Progenitor cell of endocrine pancreas (in vitro differentiated cells): ENCODE measurements around the gene DLGAP3. TPM values are rescaled to one million over a fixed set of nuclear protein-coding genes. Genes with fewer than 3 reads are reported as not detected.

Experiments used
- DNase-seq: peaks from one replicate; pipeline ENCODE4 v3.0.0; 2021; ENCODE audit warnings: low spot score; ENCODE audit not compliant: unreplicated experiment
- H3K27ac Mint-ChIP-seq: 2 replicates; pipeline ENCODE4 v1.8.0; 2021; ENCODE audit warnings: mild to moderate bottlenecking, moderate library complexity, mixed read lengths
- H3K27me3 Mint-ChIP-seq: 2 replicates; pipeline ENCODE4 v1.8.0; 2021; ENCODE audit warnings: mixed read lengths
- H3K36me3 Mint-ChIP-seq: 2 replicates; pipeline ENCODE4 v1.8.0; 2022; ENCODE audit warnings: mixed read lengths; ENCODE audit not compliant: insufficient read depth
- H3K4me1 Mint-ChIP-seq: 2 replicates; pipeline ENCODE4 v1.8.0; 2021; ENCODE audit warnings: low read depth, mixed read lengths
- H3K4me3 Mint-ChIP-seq: 2 replicates; pipeline ENCODE4 v1.8.0; 2021; ENCODE audit warnings: low read depth, mild to moderate bottlenecking, moderate library complexity, mixed read lengths
- H3K9me3 Mint-ChIP-seq: 2 replicates; pipeline ENCODE4 v1.8.0; 2021; ENCODE audit warnings: low read depth, mixed read lengths
- long read RNA-seq: library from polyadenylated mRNA; unstranded; transcript quantifications from one replicate; pipeline ENCODE4 v2.0.0, GENCODE V29; 2020
- total RNA-seq: library from RNA; stranded (reverse); gene quantifications from 2 replicates; pipeline ENCODE4 v1.2.1, GENCODE V29; 2021
- TF ChIP-seq, protein P1 (sequence below): fragments of 200-600 bp; sonication (generic); IDR thresholded peaks from one replicate; pipeline ENCODE4 v1.5.0; 2021; ENCODE audit warnings: antibody characterized with exemption, mild to moderate bottlenecking; ENCODE audit not compliant: unreplicated experiment

Gene DLGAP3, protein sequence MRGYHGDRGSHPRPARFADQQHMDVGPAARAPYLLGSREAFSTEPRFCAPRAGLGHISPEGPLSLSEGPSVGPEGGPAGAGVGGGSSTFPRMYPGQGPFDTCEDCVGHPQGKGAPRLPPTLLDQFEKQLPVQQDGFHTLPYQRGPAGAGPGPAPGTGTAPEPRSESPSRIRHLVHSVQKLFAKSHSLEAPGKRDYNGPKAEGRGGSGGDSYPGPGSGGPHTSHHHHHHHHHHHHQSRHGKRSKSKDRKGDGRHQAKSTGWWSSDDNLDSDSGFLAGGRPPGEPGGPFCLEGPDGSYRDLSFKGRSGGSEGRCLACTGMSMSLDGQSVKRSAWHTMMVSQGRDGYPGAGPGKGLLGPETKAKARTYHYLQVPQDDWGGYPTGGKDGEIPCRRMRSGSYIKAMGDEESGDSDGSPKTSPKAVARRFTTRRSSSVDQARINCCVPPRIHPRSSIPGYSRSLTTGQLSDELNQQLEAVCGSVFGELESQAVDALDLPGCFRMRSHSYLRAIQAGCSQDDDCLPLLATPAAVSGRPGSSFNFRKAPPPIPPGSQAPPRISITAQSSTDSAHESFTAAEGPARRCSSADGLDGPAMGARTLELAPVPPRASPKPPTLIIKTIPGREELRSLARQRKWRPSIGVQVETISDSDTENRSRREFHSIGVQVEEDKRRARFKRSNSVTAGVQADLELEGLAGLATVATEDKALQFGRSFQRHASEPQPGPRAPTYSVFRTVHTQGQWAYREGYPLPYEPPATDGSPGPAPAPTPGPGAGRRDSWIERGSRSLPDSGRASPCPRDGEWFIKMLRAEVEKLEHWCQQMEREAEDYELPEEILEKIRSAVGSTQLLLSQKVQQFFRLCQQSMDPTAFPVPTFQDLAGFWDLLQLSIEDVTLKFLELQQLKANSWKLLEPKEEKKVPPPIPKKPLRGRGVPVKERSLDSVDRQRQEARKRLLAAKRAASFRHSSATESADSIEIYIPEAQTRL
- 1.3 TPM in 2 replicates for total RNA-seq
- long read RNA-seq, result 0 reads

DNA sequence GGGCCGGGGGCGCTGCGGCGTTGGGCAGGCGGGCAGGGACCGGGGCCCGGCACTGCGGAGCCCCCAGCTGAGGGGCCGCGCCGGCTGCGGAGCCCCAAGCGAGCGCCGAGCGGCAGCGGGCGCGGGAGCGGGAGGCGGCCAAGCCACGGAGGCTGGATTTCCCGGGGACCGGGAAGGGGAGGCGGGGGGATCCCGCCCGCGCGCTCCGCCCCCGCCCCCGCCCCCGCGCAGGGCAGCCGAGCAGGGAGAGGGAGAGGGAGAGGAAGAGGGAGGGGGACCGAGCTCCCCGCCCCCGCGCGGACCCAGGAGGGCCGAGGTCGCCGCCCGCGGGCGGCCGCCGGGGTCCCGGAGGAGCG is at the start of gene DLGAP3:
Gene DLGAP3 (minus strand): TSS at position 154 of the 356 bp plus-strand sequence. CDS start 24,267 bp downstream, outside the sequence.
- Mint-ChIP-seq H3K4me1 (peaks cover 2% of the 10 kb centered on the region), H3K36me3 (no peaks in the 10 kb centered on the region), H3K4me3 (peak within 1 kb of the TSS; percentile 70), H3K9me3 (no peaks in the 10 kb centered on the region), H3K27ac (no peak within 1 kb of the TSS), H3K27me3 (peaks cover 85% of the 10 kb centered on the region)
- peak; percentile 37 for DNase-seq
- TF ChIP-seq, protein P1, sequence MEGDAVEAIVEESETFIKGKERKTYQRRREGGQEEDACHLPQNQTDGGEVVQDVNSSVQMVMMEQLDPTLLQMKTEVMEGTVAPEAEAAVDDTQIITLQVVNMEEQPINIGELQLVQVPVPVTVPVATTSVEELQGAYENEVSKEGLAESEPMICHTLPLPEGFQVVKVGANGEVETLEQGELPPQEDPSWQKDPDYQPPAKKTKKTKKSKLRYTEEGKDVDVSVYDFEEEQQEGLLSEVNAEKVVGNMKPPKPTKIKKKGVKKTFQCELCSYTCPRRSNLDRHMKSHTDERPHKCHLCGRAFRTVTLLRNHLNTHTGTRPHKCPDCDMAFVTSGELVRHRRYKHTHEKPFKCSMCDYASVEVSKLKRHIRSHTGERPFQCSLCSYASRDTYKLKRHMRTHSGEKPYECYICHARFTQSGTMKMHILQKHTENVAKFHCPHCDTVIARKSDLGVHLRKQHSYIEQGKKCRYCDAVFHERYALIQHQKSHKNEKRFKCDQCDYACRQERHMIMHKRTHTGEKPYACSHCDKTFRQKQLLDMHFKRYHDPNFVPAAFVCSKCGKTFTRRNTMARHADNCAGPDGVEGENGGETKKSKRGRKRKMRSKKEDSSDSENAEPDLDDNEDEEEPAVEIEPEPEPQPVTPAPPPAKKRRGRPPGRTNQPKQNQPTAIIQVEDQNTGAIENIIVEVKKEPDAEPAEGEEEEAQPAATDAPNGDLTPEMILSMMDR, result no peak

DNA sequence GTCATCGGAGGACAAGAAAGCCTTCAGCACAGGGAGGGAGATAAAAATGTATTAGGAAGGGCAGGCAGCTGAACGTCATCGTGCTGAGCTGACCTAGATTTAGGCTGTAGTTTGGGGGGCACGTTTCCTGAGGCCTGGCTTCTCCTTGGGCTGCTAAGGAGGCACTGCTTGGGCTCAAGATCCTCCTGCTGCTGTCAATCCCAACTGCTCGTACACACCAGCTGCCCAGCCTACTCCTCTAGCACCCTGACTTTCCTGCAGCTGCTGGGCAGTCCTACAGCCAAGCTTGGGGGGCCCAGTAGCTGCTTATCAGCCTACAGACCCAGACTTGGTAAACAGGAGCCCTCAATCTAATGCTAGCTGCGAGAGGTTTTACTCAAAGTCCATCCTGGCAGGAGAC is 49.5 kb upstream of the DLGAP3 start:
- no peaks in the 10 kb centered on the region for H3K36me3 Mint-ChIP-seq
- H3K9me3 Mint-ChIP-seq, result no peaks in the 10 kb centered on the region
- H3K27me3 Mint-ChIP-seq, result no peaks in the 10 kb centered on the region
- H3K4me1 Mint-ChIP-seq, result peaks cover 5% of the 10 kb centered on the region
- H3K27ac Mint-ChIP-seq, result peak overlapping the region; percentile 7
- no peak overlapping the region for H3K4me3 Mint-ChIP-seq
- DNase-seq, result no peak
- TF ChIP-seq, protein P1, result no peak

DNA sequence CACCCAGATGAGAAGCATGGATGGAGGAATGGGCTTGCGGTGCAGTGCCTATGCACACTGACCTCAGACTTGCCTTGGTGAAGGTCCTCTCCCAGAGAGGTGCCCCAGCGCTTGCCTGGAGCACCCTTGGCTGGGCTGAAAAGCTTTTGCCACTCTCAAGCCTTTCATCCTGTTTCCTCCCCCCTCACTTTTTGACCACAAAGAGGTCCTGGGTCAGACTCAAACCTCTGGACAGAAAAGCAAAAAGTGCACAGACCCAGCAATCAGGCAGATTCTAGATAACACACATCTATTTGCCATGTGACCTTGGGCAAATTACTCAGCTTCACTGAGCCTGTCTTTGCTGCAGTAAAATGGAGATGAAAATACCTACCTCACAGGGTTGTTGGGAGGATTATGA is 48.4 kb upstream of the DLGAP3 start:
- Mint-ChIP-seq H3K36me3 (no peaks in the 10 kb centered on the region), H3K27ac (no peak overlapping the region), H3K27me3 (no peaks in the 10 kb centered on the region), H3K9me3 (no peaks in the 10 kb centered on the region), H3K4me3 (no peak overlapping the region), H3K4me1 (peaks cover 2% of the 10 kb centered on the region)
- TF ChIP-seq, protein P1, result no peak
- no peak for DNase-seq

DNA sequence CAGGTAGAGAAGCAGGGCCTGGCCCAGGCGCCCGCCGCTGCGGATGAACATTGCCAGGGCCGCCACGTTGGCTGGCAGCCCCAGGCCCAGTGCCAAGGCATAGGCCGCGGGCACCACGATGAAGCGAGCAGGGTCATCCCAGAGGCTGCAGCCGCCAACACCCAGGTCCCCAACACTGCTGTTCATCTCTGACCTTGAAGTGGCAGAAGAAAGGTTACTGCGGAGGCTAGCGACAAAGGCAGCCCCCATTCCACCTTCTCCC is 47.7 kb upstream of the DLGAP3 start:
- no peaks in the 10 kb centered on the region for H3K9me3 Mint-ChIP-seq
- no peak for DNase-seq
- H3K27ac Mint-ChIP-seq, result no peak overlapping the region
- H3K36me3 Mint-ChIP-seq, result no peaks in the 10 kb centered on the region
- H3K4me3 Mint-ChIP-seq, result no peak overlapping the region
- no peaks in the 10 kb centered on the region for H3K27me3 Mint-ChIP-seq
- TF ChIP-seq, protein P1, result no peak
- H3K4me1 Mint-ChIP-seq, result peaks cover 2% of the 10 kb centered on the region

DNA sequence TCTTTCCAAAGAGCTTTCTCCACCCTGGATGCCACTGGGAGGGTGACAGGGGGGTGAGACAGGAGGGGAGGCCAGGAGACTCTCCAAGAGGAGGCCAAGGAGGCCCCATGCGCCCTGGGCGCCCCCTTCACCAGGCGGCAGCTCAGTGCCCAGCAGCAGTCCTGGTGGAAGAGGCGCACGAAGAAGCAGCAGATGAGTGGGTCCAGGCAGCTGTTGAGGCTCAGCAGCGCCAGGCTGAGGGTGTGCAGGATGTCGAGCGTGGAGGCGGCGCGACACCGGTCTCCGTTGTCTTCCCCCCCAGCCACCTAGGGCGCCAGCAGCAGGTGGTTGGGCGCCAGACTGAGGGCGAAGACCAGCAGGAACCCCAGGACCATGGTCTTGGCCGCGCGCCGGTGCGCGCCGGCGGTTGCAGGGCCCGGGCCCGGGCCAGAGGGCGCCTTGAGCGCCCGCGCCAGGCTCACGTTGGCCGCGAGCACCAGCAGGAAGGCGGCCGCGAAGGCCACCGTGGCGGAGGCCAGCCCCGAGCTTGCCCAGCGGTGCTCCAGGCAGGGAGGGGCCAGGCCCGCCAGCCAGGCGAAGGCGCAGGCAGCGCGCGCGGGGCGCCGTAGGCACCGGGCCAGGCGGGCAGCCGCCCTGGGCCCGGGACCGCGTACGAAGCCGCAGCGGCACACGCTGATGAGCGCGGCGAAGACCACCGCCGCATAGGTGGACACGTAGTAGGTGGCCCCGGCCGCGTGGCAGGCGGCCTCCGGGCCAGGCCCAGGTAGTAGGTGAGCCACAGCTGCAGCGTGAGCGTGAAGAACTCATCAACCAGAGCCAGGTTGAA is 47.1 kb upstream of the DLGAP3 start:
- H3K27ac Mint-ChIP-seq, result no peak overlapping the region
- no peaks in the 10 kb centered on the region for H3K9me3 Mint-ChIP-seq
- H3K36me3 Mint-ChIP-seq, result no peaks in the 10 kb centered on the region
- H3K4me3 Mint-ChIP-seq, result no peak overlapping the region
- no peak for DNase-seq
- H3K4me1 Mint-ChIP-seq, result peaks cover 2% of the 10 kb centered on the region
- no peaks in the 10 kb centered on the region for H3K27me3 Mint-ChIP-seq
- TF ChIP-seq, protein P1, result no peak
